ENCODE results near the gene HDAC10.

The HDAC10 gene

DNA sequence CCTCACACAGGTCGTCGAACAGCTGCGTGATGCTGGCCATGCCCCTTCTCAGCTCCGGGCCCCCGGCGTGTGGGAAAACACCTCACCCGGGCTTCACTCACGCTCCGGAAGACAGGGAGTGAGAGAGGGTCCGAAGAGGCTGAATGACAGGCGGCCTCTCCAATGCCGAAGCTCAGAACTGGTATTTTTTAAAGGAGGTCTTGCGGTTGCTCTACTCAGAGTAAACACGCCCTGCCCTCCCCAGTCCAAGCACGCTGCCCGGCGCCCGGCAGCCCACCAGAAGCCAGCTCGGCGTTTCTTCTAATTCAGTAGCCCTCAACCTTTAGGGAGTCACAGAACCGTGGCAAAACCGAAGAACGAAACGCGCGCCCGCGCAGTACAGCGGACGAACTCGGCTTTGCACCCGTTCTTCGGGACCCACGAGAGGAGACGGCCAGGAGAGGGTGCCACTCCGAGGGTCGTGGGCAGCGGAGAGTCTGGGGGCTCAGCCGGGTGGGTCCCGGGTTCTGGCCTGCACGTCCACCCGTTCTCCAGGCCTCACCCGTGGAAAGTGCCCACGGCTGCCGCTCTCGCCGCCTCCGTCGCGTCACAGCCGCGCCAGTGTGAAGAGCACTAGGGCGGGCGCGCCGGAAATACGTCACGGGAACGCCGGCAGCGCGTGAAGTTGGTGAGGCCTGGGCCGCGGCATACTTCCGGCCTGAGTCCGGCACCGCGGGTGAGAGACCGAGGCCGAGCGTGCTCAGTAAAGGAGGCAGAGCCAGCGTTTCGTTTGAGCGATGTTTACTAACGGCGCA is 6.4 kb downstream of the HDAC10 start, which contains the start of gene TUBGCP6:
Gene TUBGCP6 (minus strand): TSS at position 604 of the 794 bp plus-strand sequence. CDS start 564 bp downstream, at position 40.
- peak; percentile 72 for DNase-seq (ENCODE audit: low read depth)
- TF ChIP-seq, protein P1, sequence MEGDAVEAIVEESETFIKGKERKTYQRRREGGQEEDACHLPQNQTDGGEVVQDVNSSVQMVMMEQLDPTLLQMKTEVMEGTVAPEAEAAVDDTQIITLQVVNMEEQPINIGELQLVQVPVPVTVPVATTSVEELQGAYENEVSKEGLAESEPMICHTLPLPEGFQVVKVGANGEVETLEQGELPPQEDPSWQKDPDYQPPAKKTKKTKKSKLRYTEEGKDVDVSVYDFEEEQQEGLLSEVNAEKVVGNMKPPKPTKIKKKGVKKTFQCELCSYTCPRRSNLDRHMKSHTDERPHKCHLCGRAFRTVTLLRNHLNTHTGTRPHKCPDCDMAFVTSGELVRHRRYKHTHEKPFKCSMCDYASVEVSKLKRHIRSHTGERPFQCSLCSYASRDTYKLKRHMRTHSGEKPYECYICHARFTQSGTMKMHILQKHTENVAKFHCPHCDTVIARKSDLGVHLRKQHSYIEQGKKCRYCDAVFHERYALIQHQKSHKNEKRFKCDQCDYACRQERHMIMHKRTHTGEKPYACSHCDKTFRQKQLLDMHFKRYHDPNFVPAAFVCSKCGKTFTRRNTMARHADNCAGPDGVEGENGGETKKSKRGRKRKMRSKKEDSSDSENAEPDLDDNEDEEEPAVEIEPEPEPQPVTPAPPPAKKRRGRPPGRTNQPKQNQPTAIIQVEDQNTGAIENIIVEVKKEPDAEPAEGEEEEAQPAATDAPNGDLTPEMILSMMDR (IDR thresholded peaks at IDR 0.05; ENCODE audit: control insufficient read depth, extremely low read depth, insufficient read depth) = no peak
- peak within 1 kb of the TSS; percentile 69 for H3K4me3 ChIP-seq (ENCODE audit: low read depth, low read length)

DNA sequence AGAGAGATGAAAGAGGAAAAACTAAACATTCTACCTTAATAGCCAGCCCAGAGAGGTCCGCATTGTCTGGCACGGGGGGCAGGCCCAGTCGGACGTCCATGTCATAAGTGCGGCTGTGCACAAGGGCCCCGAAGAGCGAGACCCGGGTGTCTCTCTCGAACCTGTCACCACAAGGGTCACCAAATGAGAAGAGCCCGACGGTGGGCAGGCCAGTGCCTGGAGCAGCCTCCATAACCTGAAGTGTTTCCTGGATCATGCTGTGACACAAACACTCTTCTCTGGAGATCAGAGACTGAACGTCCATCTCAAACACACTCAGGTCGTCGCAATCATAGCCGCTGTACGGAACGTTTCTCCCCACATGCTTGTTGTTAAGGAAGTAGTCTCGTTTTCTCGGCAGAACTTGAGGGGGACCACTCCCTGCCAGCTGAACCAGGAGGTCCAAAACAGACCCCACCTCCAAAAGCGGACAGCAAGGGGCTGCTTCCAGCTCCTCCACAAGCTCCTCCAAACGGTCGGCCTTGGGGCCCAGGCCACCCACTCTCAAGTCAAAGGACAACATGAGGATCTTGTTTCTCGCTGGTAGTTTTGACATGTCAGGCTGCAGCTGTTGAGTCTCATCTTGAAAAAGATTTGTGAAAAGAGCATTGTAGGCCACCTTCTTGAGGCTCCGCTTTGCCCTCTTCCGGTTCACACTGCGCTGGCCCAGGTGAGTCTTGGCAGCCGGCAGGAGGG is 7.2 kb downstream of the HDAC10 start:
- TF ChIP-seq, protein P1 (IDR thresholded peaks at IDR 0.05; ENCODE audit: control insufficient read depth, extremely low read depth, insufficient read depth) = no peak
- H3K4me3 ChIP-seq (ENCODE audit: low read depth, low read length) = peak overlapping the region; percentile 69
- DNase-seq (ENCODE audit: low read depth) = no peak

DNA sequence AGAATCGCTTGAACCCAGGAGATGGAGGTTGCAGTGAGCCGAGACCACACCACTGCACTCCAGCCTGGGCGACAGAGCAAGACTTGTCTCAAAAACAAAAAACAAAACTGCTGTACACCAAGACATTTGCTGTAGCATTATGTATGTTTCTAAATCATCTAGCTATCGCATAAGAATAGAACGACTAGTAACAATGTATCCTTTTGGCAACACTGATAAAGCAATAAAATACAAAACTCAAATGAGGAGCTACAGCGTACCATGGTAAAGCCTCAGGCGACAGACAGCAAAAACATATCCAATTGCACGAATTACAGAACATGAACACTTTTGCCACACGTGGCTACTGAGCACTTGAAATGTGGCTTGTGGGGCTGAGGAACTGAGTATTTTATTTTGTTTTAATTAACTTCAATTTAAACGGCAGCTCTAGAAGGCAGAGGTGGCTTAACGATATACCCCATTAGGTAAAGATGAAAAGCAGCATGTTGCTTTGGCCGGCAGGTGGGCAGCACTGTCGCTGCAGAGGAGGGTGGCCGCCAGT is 8.6 kb downstream of the HDAC10 start:
- TF ChIP-seq, protein P1 (IDR thresholded peaks at IDR 0.05; ENCODE audit: control insufficient read depth, extremely low read depth, insufficient read depth) = no peak
- no peak for DNase-seq (ENCODE audit: low read depth)
- H3K4me3 ChIP-seq (ENCODE audit: low read depth, low read length) = peak overlapping the region; percentile 69

DNA sequence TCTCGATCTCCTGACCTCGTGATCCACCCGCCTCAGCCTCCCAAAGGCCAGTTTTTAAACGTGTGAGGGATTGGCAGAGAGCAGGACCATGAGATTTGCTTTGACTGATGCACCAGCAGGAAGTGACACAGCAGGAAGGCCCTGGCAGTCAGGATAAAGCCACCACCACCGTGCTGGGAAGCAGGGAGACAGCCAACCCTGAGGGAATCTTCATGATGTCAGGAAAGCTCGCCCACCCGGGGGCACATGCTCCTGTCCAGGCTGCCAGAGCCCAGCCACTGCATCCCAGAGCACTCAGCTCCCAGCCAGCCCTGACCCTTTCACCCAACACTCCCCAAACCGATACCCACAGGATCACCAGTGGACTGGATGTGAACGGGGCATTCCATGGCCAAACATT is 12.3 kb downstream of the HDAC10 start:
- TF ChIP-seq, protein P1 (IDR thresholded peaks at IDR 0.05; ENCODE audit: control insufficient read depth, extremely low read depth, insufficient read depth) = no peak
- no peak for DNase-seq (ENCODE audit: low read depth)
- H3K4me3 ChIP-seq (ENCODE audit: low read depth, low read length) = no peak overlapping the region

DNA sequence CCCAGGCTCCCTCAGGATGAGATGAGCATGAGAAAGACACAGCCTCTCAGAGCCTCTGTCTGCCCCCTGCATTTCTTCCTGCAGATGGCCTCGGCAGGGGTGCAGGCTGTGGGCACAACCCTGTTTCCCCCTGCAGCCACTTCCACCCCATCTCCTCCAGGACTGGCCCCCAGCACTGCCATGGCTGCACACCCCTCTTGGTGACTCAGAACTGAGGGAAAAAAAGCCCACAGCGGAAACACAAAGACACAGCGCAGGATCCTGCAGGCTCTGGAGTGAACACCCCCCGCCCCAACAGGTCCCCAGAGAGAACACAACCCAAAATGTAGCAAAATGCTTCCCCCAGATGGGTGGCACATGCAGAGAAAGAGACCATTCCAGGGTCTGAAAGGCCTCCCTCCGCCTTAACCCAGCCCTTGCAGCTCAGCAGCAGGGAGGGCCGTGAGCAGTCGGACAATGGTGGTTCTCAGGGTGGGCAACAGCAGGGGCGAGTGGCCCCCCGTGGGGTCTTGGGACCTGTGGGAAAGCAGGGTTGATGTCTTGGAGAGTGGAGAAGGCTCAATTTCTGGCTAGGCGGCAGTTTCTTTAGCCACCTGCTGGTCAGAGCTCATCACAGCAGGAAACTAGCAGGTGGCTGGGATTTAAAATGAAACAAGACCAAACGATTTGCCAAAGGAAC is 14.2 kb downstream of the HDAC10 start:
- DNase-seq (ENCODE audit: low read depth) = no peak
- no peak overlapping the region for H3K4me3 ChIP-seq (ENCODE audit: low read depth, low read length)

DNA sequence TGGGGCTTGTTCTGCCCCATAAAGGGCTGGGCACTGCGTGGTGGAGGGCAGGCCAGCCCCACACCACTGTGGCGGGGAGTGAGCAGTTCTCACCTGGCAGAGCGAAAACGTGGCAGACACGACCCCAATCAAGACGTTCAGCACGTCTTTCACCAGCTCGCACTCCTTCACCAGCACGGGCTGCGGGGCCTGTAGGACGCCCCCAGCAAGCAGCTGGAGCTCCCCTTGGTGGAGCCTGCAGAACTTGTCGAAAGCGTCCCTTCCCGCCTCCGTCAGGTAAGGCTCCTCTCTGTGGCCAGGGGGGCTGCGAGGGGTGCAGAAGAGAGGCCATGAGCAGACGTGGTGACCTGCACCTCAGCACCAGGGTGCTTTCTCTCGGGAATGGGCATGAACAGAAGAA is 17.8 kb downstream of the HDAC10 start:
- TF ChIP-seq, protein P1 (IDR thresholded peaks at IDR 0.05; ENCODE audit: control insufficient read depth, extremely low read depth, insufficient read depth) = no peak
- H3K4me3 ChIP-seq (ENCODE audit: low read depth, low read length) = no peak overlapping the region
- DNase-seq (ENCODE audit: low read depth) = no peak

More for the DNA sequence above, 14.2 kb downstream of the HDAC10 start:
- TF ChIP-seq, protein P1 (IDR thresholded peaks at IDR 0.05; ENCODE audit: control insufficient read depth, extremely low read depth, insufficient read depth) = peak; percentile 55

All from LNCaP clone FGC (cell line).